ENCODE data around the gene S1PR1. TPM values are rescaled to one million over a fixed set of nuclear protein-coding genes. Genes with fewer than 3 reads are reported as not detected.

Gene S1PR1
- total and polyA plus RNA-seq, 4 donors, result 35.2 to 130 (median 116) TPM

DNA sequence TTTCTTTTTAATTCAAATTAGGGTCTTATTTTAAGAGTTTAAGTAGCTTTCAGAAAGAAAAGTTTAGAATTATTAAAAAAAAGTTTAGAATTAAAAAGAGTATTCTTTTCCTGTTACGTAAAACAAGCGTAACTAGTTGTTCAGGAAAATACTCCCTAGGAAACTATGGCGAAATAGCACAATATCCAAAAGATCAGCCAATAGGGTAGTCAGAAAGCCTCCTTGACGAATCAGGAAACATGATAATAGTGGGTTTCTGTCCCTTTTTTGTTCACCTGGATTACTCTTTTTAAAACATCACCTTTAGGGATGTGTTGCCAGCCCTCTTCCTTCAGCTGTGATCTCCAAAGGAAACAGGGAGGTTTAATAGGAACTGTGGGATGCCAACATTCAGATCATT lies 25.2 kb downstream of the S1PR1 start:
- Histone ChIP-seq H3K4me1 (ENCODE audit: control insufficient read depth in 5 of 5, insufficient read depth in 5 of 5, low read length in 5 of 5) (peaks cover 0 to 17% (median 8%) of the 10 kb centered on the region in 5 donors), H3K9ac (ENCODE audit: insufficient read depth in 1 of 2, low read length in 2 of 2) (no peak overlapping the region), H3K27ac (ENCODE audit: low read depth in 1 of 2, low read length in 1 of 2) (no peak overlapping the region), H3K4me3 (no peak overlapping the region), H3K27me3 (ENCODE audit: control insufficient read depth in 3 of 3, insufficient read depth in 3 of 3, low read length in 2 of 3) (no peaks in the 10 kb centered on the region), H3K9me3 (ENCODE audit: control insufficient read depth in 4 of 4, insufficient read depth in 3 of 4, low read length in 3 of 4) (peaks cover 0 to 1% (median 0%) of the 10 kb centered on the region in 4 donors), H3K36me3 (ENCODE audit: control insufficient read depth in 4 of 4, insufficient read depth in 4 of 4, low read length in 4 of 4) (no peaks in the 10 kb centered on the region)
- ATAC-seq (ENCODE audit: insufficient read depth, low FRiP score) (no peak), DNase-seq (peak in 1 of 3 donors; percentile 15)
- WGBS, 2 donors, result 46 to 74% methylated on average over 4 of the region's 4 CpGs
- TF ChIP-seq, protein P1, sequence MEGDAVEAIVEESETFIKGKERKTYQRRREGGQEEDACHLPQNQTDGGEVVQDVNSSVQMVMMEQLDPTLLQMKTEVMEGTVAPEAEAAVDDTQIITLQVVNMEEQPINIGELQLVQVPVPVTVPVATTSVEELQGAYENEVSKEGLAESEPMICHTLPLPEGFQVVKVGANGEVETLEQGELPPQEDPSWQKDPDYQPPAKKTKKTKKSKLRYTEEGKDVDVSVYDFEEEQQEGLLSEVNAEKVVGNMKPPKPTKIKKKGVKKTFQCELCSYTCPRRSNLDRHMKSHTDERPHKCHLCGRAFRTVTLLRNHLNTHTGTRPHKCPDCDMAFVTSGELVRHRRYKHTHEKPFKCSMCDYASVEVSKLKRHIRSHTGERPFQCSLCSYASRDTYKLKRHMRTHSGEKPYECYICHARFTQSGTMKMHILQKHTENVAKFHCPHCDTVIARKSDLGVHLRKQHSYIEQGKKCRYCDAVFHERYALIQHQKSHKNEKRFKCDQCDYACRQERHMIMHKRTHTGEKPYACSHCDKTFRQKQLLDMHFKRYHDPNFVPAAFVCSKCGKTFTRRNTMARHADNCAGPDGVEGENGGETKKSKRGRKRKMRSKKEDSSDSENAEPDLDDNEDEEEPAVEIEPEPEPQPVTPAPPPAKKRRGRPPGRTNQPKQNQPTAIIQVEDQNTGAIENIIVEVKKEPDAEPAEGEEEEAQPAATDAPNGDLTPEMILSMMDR (IDR thresholded peaks at IDR 0.05; ENCODE audit: control extremely low read depth, extremely low read depth), result no peak

DNA sequence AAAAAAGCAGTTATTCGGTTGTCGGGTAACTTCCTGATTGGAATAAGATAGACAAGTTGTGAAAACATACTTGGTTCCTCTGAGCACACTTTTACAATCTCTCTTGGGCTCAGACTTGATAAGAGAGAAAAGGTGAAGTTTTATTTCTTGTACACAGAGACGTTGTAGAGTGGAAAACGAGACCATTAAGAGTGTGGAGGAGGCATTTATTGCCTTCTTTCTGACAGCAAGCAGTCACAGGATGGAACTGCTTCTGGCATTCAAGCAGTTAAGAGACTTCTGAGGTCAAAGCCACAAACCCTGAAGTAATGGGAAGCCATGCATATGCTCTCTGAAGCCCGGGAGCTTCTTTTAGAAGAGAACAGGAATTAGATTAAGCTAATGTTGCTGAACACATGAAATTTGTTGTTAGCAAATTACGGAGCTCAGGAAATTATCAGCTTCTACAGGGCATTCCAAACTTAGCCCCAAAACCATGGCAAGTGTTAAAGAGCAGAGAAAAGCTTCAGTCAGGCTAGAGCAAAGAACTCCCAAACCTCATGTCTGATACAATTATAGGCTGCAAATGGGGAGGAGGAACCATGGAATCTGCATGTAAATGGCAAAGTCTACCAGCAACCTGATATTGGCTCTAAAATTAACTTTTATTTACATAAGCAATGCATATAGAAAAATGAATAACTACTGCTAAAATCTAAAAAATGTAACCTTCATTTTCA lies 26.0 kb downstream of the S1PR1 start:
- ATAC-seq (ENCODE audit: insufficient read depth, low FRiP score) (no peak), DNase-seq (peak in 2 of 3 donors; percentile 30 to 43)
- Histone ChIP-seq H3K9ac (ENCODE audit: insufficient read depth in 1 of 2, low read length in 2 of 2) (peak overlapping the region in 1 of 2 donors; percentile 3), H3K27me3 (ENCODE audit: control insufficient read depth in 3 of 3, insufficient read depth in 3 of 3, low read length in 2 of 3) (no peaks in the 10 kb centered on the region), H3K9me3 (ENCODE audit: control insufficient read depth in 4 of 4, insufficient read depth in 3 of 4, low read length in 3 of 4) (peaks cover 0 to 1% (median 0%) of the 10 kb centered on the region in 4 donors), H3K36me3 (ENCODE audit: control insufficient read depth in 4 of 4, insufficient read depth in 4 of 4, low read length in 4 of 4) (no peaks in the 10 kb centered on the region), H3K4me3 (no peak overlapping the region), H3K4me1 (ENCODE audit: control insufficient read depth in 5 of 5, insufficient read depth in 5 of 5, low read length in 5 of 5) (peaks cover 0 to 17% (median 8%) of the 10 kb centered on the region in 5 donors), H3K27ac (ENCODE audit: low read depth in 1 of 2, low read length in 1 of 2) (peak overlapping the region in 1 of 2 donors; percentile 56)
- TF ChIP-seq, protein P1 (IDR thresholded peaks at IDR 0.05; ENCODE audit: control extremely low read depth, extremely low read depth), result no peak
- 3 to 7% methylated on average over 6 of the region's 6 CpGs for WGBS, 2 donors

DNA sequence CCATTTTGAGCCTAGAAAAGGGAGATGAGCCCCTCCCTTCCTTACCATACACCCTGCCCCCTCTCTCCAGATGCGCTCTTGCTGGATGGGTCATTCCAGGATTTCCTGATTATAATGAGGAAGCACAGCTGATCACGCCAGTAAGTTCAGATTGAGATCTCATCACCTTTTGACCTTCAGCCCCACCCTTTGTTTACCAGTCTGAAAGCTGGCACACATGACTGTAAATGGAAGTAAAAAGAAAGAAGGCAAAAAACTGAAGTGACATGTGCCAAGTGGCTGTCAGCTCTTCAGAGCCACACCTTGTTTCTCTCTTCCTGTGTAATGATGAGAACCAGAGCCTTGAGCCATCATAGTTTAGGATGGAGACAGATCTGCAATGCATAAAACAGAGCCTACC lies 27.9 kb downstream of the S1PR1 start:
- DNase-seq (peak in 2 of 3 donors; percentile 38 to 74), ATAC-seq (ENCODE audit: insufficient read depth, low FRiP score) (peak; percentile 50)
- TF ChIP-seq, protein P1 (IDR thresholded peaks at IDR 0.05; ENCODE audit: control extremely low read depth, extremely low read depth), result no peak
- Histone ChIP-seq H3K27me3 (ENCODE audit: control insufficient read depth in 3 of 3, insufficient read depth in 3 of 3, low read length in 2 of 3) (no peaks in the 10 kb centered on the region), H3K36me3 (ENCODE audit: control insufficient read depth in 4 of 4, insufficient read depth in 4 of 4, low read length in 4 of 4) (no peaks in the 10 kb centered on the region), H3K4me3 (no peak overlapping the region), H3K27ac (ENCODE audit: low read depth in 1 of 2, low read length in 1 of 2) (no peak overlapping the region), H3K9me3 (ENCODE audit: control insufficient read depth in 4 of 4, insufficient read depth in 3 of 4, low read length in 3 of 4) (peaks cover 0 to 1% (median 0%) of the 10 kb centered on the region in 4 donors), H3K4me1 (ENCODE audit: control insufficient read depth in 5 of 5, insufficient read depth in 5 of 5, low read length in 5 of 5) (peaks cover 0 to 17% (median 8%) of the 10 kb centered on the region in 5 donors), H3K9ac (ENCODE audit: insufficient read depth in 1 of 2, low read length in 2 of 2) (no peak overlapping the region)
- 15 to 22% methylated on average over 2 of the region's 2 CpGs for WGBS, 2 donors
